DLD1 (cell line): ENCODE results near the gene LIMS2.

ENCODE experiments used
- in situ Hi-C: cut with HindIII; loops from 2 replicates; pipeline ENCODE4 v1.10.0; 2017; ENCODE audit warnings: low sequenced_read_pairs

LIMS2 gene

DNA sequence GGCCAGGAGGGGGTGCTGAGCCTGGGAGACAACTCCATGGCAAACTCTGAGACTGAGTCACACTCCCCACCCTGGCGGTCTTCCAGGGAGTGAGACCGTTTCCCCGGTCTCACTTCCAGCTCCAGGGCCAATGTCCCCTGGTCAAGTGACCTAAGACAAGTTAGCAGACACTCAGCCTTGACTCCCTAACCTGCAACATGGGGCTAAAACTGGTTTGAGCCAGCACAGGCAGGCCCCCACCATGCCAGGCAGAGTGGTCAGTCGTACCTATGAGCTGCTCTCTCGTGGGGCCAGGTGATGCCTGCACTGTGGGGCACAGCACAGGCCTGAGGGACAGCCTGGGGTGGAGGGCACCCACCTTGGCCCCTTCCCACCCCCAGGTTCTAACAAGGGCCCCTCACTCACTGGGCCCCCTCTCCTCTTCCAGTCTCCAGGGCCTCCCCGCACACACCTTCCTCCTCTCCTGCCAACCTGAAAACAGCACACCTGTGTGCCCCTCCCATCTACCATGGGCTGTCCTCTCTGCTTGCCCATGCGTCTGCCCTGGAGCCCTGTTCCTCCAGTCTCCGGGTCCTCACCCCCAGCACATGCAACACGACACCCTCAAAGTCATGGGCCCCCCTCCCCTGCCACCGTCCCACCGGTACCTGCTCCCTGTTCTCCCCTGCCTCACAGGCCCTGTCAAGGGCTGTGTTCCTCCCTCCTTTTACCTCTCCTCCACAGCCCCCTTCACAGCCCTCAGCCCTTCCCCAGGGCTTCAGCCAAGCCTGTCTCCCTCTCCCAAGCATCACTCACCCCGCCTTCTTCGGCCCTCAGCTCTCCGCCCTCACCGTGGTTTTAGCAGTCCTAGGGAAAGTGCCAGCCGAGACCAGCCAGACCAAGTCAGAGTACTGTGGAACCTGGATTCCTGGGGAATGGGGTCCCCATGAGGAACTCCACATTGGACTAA, 27.8 kb downstream of the LIMS2 start:
- in situ Hi-C loops, result no loop called here

DNA sequence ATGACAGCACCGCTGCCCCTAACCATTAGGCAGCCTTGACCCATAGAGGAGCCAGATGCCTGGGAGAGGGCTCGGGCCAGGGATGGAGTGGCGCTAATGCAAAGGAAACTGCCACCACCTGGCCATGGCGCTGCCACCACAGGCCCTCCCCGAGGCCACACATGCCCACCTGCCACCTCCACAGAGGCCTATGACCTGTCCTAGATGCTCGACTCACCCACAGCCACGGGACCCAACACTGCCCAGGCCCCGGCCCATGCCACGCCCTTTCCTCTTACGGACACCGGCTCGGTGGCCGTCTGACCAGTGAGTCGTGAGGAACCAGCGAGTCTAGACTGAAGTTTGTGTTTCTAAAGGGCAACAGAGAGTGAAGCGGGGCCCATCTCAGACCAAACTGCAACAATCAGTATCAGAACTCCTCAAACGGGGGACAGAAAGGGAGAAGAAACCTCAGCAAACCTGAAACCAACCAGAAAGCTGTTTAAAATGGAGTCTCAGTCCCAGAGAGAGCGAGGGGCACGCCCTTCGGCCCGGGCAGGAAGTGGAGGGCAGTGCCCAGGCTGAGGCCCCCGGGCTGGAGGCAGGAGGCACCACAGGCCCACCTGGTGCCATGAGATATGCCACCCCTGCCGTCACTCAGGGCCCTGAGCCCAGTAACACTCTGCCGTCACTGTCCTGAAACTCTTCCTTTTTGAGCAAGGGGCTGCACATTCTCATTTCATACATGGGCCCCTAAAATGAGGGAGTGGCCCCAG, 28.7 kb downstream of the LIMS2 start:
- in situ Hi-C loops, result no loop called here

DNA sequence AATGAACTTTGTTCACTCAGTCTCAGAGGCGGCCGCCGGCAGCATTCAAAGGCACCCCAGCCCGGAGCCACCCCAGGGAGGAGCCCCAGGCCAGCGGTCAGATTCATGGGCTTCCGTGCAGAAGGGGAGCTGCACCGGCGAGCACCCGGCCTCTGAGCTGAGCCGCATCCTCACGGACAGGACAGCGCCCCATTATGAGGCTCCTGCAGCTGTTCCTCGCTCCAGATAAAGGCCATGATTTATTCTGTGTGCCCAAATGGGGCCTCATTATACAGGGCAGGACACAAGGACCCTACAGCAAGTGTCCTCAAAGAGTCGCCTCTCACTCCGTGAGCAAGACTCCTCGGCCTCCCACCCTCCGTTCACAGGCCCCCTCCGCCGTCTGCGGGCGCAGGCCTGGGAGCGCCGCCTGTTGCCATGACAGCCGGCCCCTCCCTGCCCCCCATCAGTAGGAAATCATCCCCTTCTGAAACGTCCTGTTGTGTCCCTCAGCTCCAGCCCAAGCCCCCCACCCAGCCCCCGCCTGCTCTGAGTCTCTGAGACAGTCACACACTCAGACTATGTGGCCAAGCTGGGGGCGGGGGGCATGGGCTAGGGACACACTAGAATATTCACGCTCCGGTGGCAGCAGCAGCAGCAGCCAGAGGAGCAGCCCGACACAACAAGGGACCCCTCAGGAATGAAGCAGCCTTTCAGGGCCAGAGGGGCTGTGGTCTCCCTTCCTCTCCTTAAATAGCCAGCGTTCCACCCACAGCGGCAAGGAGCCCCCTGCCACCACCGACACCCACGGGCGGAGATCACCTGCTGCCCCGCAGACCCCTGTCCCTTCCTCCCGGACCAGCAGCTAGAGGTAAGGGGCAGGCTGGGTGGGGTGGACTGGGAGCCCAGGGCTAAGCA, 29.7 kb downstream of the LIMS2 start, which contains the start of gene GPR17:
Gene GPR17 (plus strand): TSS at position 759 of the 897 bp plus-strand sequence. CDS start 4,583 bp downstream, outside the sequence.
- in situ Hi-C loops, result no loop called here

DNA sequence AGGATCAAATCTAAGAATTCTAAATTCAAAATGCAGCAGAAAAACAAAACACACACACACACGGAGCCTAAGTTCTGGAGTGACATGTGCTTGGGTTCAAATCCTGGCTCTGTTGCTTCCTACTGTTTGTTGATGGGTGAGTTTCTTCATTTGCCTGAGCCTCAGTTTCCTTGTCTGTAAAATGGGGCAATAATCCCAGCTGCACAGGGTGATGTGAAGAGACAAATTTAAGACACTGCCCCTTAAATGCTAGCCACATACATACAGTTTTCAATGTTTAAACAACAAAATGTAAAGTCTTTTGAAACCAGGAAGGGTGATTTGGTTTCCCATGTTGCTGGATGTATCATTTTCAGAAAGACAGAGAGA, 30.3 kb downstream of the LIMS2 start:
- in situ Hi-C loops, result no loop called here

DNA sequence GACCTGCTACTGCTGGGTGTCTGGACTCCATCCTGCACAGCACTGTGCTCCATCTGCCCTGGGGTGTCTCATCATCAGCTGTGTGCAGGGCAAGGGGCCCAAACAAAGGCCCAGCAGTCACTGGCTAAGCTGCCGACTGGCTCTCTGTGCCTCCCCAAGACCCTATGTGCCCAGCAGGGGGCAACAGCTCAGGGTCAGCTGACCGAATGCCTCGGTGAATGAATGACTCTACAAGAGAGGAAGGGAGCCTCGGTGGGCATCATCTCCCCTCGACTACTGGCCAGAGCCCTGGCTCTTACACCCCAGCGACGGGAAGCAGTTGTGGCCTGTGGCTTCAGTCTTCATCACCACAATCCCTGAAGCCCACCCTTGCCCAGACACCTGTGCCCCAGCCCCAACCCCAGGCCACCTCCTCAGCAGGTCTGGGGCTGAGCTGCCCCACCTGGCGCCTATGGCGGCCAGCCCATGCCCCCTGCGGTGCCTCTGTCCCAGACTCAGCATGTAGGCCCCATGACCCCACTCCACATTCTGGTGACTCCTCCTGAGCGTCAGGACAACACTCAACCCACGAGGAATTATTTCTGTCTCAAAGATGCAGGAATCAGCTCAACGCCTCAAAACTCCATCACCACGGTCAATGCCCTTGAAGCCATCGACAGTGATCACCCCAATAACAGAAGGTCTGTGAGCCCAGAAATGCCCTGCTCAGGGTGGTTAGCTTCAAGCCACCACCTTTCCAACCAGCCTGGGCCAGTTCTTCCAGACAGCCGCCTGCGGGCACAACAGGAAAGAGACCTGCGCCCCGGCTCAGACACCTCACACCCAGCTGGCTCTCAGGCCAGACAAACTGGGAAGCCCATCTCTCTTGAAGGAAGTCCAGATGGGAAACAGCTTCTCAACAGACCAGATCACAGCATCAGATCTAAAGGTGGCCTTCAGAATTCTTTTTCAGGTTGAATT, 31.0 kb downstream of the LIMS2 start:
- in situ Hi-C loops, result no loop called here

DNA sequence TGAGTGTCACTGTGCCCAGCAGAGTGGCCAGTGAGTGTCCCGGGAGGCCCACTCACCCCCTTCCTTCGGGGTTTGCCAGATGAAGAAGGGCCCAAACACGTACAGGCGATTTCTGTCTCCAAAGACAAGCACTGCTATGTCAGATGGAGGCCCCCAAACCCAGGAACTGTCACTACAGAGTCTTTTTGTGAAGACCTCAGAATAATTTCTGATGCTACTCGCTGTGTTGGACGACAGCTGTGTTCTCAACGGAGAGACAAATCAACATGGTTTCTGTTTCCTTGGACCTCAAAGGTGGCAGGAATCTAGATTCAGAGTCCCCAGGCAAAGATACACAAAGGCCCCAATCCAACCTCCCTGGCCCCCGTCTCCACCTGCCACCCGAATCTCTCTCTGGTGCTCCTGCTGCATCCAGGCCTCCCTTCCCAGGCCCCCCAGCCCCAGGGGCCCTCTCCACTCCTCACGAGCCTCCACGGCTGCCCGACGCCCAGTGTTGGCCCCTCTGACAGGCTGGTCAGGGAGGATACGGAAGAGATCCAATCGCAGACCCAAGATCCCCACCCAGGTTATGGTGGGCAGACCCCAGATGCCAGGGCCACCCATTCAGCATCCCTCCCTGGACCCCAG, 31.8 kb downstream of the LIMS2 start:
- in situ Hi-C loops, result no loop called here

DNA sequence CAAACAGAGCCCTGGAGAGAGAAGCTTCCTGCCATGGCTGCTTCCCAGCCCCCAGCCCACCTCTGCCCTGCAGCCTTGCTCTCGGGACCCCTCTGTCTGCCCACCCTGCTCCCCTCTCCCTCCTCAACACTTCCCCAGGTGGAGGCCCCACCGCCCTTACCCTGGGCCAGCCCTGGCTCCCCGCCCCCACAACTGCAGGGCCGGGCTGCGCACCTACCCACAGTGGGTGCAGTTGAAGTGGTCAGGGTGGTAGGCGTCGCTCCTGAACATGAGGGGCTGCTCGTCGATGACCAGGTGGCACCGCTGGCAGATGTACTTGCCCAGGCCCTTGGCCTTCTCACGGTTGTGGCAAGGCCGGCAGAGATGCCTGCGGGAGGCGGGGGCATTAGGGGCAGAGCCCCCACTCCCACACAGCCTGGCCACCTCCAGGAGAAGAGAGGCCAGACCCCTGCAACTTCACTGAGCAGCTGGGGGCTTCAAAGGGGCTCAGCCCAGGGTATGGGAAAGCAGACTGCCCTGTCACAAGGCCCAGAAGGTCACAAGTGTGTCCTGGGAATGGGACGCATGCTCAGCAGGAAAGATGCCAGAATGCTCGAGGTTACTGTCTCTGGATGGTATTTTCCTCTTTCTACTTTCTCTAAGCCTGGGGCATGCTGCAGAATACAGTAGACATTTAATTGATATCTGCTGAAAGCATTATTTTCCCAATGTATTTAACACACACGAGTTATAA, 32.5 kb downstream of the LIMS2 start:
- in situ Hi-C loops, result no loop called here

DNA sequence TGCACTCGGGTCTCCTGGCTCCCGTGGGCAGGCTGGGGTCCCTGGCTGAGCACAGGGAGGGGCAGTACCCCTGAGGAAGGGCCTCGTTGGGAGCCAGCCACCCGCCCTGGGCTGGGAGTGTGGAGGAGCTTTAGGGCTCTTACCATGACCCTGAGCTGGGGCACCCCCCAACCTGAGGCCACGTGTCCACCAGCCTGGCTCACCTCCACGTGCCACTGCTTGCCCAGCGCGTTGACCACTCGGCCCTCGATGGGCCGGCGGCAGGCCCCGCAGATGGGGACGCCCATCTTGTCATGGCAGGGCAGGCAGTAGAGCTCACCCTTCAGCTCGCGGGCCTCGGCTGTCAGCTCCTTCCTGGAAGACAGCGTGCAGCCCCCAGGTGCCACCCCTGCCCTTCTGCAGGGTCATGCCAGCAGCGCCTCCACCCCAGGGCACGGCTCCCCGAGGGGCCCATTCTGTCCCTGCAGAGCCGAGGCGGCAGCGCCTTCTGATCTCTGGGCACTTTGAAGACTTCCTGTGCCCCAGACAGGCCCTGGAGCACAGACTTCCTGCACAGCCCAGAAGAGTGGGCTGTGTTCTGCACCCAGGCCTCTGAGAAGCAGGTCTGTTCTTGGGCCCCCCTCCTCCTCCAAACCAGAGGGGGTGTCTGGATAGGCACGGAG, 33.4 kb downstream of the LIMS2 start:
- in situ Hi-C loops, result no loop called here

DNA sequence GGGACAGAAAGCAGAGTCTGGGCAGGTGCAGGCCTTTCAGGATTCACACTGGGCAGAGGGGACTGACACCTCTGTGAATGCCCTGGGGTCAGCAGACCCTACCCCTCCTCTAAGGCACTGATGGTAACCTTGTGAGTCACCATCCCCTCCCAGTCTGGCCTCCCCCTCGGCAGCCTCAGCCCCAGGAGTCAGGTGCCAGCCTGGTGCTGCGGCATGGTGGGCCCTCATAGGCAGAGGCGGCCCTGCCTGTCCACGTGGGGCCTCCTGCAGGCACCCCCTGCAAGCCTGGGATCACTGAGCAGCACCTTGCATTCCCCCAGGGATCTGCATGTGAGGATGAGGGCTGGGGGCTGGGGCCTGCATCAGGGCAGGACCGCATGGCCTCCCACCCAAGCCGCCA, 34.2 kb downstream of the LIMS2 start:
- in situ Hi-C loops, result no loop called here

DNA sequence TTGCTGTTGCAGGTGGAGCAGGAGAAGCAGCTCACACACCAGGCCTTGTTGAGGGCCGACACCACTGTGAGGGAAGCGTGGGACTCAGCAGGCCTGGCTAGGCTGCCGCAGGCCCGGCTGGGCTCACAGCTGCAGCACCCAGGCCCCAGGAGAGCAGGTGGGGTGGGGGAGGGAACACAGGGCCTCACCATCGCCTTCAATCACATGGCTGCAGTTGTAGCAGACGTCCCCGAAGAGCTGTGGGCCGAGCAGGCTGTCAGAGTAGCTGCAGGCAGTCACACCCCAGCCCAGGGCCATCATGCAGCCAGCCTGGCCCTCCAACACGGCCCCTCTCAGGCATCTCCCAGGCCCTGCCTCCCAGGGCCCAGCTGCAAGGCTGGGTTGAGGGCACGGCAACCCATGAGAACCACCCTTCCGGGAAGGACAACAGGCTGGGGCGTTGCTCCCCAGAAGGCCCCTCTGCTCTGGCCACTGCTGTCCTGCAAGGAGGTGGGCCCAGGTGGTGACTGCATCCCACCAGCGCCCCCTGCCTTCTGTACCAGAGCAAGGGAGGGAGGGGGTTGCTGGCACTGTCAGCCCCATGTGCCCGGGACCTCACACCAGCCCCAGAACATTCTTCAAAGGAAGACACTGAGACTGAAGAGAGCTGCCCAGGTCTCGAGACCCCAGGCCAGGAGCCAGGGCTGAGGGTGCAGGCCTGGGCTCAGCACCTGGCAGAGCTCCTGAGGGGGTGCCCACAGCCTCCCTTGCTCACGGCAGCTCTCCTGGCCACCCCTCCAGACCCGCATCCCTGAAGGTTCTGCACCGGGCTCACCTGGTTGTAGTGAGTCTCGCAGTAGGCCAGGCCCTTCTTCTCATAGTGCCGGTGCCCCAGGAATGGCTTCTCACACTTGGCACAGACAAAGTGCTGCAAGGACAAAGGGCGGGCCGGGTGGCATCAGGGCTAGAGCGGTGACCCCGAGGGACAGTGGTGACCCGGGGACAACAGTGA, 35.0 kb downstream of the LIMS2 start:
- in situ Hi-C loops, result no loop called here

DNA sequence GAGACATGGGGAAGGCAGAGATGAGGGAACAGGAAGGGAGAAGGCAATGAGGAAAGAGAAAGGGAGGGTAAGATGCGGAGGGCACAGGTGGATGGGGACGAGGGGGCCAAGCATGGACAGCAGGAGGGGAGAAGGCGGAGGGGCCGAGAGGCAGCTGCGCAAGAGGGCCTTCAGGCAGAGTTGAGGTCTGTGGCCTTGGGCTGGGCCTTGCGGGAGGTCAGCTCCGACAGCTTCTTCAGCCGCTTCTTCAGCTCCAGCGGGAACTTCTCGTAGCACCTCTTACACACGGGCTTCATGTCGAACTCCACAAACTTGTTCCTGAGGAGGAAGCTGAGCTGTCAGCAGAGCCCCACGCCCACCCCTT, 36.2 kb downstream of the LIMS2 start:
- in situ Hi-C loops, result no loop called here

DNA sequence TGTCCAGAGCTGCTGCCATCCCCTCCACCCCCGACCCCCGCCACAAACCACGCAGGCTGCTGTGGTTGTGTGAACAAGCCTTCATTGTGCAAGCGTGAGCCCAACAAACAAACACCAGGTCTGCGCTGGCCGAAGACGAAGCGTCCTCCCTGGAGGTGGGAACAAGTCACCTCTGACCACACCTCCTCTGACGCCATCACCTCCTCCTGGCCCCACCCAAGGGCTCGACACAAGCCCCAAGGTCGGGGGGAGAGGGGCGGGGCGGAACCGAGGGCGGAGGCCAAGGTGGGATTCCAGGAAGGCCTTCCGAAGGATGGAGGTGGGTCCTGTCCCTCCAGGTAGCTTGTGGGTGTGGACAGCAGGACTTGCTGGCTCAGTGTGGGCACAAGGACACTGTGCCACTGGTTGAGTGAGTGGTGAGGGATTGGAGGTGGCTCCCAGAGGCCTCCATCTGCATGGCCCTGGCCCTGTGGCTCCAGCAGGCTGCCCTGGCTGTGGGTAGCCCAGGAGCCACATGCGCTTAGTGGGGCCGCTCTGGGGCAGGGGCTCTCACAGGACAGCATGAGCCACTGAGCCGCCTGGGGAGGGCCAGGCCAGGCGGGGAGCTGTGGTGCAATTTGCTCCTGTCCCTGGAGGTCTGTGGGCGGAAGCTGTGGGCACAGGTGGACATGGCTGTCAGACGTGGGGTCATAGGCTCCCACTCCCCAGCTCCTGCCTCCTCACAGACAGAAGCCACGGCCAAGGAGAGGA, 36.8 kb downstream of the LIMS2 start:
- in situ Hi-C loops, result no loop called here

DNA sequence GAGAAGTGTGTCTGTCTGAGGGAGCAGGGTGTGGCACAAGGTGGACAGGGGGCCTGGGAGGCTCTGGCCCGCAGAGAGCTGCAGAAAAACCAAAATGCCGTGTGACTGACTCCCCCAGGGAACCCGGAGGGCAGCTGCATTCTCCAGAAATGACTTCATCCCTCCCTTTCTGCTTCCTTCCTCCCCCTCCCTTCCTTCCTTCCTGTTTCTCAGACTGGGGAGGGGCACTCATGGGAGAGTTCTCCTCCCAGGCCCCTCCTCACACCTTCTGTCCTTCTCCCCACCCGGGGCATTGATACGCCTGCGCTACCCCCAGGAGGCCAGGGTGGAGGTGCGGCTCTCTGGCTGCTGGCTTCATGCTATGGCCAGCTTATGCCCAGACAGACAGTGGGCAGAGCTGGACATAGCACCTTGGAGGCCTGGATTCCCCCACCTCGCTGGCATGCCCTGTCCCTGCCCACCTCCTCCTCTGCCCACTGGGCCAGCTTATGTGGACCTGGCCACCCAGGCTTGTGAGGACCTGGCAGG, 37.5 kb downstream of the LIMS2 start:
- in situ Hi-C loops, result no loop called here

DNA sequence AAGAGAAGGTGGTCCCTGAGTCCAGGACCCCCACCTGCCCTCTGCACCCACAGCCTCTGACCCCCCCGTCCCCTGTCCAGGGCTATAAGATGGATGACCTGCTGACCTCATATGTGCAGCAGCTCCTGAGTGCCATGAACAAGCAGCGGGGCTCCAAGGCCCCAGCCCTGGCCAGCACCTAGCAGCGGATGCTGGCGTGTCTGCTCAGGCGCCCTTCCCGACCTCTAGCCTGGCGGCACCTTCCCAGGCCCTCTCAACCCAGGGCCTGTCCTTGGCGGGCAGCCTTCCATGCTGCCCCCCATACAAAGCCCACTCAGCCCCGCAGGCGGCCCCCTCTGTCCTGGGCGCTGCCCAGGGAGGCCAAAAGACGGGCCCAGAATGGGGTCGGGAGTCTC, 38.1 kb downstream of the LIMS2 start:
- in situ Hi-C loops, result no loop called here

DNA sequence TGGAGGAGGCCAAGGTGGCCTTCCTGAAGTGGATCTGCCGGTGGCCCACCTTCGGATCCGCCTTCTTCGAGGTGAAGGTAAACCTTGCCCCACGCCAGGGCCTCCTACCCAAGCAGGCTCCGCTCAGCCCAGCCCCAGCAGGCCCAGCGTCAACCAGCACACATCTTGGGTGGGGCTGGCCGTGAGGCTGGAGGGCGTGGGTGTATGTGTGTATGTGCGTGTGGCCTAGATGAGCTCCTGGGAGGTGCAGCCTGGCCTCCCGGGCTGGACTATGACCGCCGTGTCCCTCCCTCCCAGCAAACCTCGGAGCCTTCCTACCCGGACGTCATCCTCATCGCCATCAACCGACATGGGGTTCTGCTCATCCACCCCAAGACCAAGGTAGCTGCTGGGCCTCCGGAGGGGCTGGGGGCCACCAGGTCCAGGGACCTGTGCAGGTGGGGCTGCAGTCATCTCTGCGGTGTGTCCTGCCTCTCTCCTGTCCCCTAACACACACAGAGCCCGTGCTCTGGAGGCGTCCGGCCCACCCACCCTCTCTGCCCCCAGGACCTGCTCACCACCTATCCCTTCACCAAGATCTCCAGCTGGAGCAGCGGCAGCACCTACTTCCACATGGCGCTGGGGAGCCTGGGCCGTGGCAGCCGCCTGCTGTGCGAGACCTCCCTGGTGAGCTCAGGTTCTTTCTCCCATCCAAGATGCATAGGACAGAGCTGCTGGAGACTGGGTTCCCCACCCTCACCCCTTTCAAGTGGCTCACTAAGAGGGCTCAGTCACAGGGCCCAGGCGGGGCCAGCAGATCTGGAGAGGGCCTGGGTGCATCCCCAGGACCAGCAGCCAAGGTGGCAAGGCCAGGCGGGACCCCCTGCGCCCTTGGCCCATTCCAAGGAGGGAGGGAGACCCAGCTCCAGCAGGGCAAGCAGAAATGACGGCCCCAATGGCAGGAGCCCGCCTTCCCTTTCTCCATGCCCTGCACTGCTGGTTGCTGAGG, 38.8 kb downstream of the LIMS2 start:
- in situ Hi-C loops, result no loop called here
